GM13976 (cell line): ENCODE data around the gene RASGRP1.

Experiments used
- DNase-seq: peaks from one replicate; pipeline ENCODE4 v3.0.0; 2012; ENCODE audit warnings: low spot score
- in situ Hi-C: fragments of 300-500 bp; cut with MboI; formaldehyde crosslinking; loops from one replicate; pipeline ENCODE4 v1.12.0; 2022; ENCODE audit warnings: low sequenced_read_pairs, mixed read lengths, inconsistent platforms; ENCODE audit not compliant: unreplicated experiment
- TF ChIP-seq, protein P1 (sequence below): IDR thresholded peaks from 2 replicates; pipeline ENCODE4 v1.5.1; 2012; ENCODE audit warnings: borderline replicate concordance, mild to moderate bottlenecking; ENCODE audit not compliant: insufficient read depth; ENCODE audit errors: extremely low read depth, missing control alignments, control extremely low read depth

Gene RASGRP1

DNA sequence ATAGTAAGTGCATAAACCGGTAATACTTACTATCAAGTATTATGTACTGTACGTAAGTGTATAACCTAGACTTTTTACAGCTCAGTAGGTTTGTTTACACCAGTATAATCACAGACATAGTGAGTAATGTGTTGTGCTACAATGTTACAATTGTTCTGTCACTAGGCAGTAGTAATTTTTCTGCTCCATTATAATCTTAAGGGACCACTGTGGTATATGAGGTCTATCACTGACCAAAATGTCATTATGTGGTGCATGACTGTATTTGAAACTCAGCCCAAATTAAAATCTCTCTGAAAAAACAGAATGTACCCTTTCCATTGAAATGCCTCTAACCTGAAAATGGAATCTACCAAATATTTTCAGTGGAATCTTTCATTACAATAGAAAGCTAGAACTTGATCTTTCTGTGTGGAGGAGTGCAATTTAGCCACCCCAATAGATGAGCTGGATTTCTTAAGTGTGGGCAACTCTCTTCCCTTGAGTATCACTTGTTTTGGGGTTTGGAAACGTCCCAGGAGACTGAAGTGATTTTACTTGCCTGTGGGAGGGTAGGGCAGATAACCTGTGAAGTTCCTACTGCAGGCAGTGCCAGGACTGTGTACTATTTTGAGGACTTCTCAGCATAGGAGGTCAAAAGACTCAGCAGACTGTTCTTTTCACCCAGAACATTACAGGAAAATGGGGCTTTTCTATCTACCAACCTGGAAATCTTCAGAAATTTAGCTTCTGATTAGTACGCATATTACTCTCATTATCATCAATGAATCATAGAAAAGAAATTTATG lies 59.7 kb downstream of the RASGRP1 start:
- in situ Hi-C loops: no loop called here
- TF ChIP-seq, protein P1, sequence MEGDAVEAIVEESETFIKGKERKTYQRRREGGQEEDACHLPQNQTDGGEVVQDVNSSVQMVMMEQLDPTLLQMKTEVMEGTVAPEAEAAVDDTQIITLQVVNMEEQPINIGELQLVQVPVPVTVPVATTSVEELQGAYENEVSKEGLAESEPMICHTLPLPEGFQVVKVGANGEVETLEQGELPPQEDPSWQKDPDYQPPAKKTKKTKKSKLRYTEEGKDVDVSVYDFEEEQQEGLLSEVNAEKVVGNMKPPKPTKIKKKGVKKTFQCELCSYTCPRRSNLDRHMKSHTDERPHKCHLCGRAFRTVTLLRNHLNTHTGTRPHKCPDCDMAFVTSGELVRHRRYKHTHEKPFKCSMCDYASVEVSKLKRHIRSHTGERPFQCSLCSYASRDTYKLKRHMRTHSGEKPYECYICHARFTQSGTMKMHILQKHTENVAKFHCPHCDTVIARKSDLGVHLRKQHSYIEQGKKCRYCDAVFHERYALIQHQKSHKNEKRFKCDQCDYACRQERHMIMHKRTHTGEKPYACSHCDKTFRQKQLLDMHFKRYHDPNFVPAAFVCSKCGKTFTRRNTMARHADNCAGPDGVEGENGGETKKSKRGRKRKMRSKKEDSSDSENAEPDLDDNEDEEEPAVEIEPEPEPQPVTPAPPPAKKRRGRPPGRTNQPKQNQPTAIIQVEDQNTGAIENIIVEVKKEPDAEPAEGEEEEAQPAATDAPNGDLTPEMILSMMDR: no peak
- no peak for DNase-seq

- DNase-seq: no peak
- in situ Hi-C loops: no loop called here
- TF ChIP-seq, protein P1: no peak
Measured at GRCh38 chr15:38503496-38503895, 61.1 kb downstream of the RASGRP1 start.

- TF ChIP-seq, protein P1: no peak
- no peak for DNase-seq
- in situ Hi-C loops: no loop called here
Measured at GRCh38 chr15:38499651-38500050, 65.0 kb downstream of the RASGRP1 start.

DNA sequence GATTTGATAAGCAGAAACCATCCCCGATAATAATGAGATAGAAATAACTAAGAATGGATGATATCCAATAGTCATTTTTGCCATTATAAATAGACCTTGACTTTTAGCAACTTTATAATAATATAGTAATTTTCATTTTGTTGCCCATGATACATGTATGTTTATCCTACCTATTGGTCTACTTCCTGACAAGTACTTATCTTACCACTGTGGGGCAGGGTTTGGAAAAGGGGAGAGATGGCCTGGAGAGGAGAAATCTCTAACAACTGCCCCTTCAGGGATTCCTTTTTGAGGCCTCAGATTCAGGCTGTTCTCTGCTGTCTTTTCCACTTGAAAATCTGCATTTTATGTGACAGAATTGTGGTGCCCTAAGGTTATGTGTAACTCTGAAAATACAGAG lies 68.5 kb downstream of the RASGRP1 start:
- in situ Hi-C loops: no loop called here
- DNase-seq: no peak
- TF ChIP-seq, protein P1: no peak

DNA sequence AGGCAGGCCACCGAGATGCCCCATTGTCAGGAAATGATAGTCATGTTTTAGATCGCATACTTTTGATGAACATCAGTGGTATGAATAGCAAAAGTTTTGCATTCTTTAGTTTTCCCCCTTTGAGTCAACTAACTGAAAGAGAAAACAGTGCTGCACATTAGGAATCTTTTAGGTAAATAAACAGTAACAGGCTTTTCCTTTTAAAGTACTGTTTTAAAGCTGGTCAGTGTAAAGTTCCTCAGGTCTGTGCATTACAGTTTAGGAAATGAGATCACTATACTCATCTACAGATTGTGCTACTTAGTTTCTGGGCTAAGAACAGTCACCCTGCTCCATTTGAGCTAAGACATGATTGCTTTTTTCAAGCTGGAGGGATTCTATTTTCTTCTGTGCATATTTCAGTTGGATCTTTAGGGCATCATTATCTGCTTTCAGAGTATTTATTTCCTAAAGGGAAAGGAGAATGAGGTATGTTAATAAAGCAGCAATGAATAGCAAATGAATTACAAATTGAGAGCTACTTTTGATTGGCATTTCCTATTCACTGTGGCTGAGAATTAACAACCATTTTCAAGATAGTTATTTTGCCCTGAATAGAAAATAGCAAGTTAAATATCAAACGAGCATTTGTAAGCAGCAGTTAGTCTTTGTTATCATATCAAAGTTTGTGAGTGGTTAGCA lies 74.2 kb downstream of the RASGRP1 start:
- TF ChIP-seq, protein P1: no peak
- in situ Hi-C loops: no loop called here
- DNase-seq: no peak

- in situ Hi-C loops: no loop called here
Measured at GRCh38 chr15:38487378-38487777, 77.2 kb downstream of the RASGRP1 start.

More at GRCh38 chr15:38487378-38487777, 77.2 kb downstream of the RASGRP1 start:
- TF ChIP-seq, protein P1: no peak
- no peak for DNase-seq
